HEK293 (cell line): ENCODE results near the gene MAP4K4.

ENCODE experiments used
- CTCF ChIA-PET: fragments of 350-600 bp; formaldehyde crosslinking; extraction: SDS; loops from one replicate; lab custom pipeline; 2021; ENCODE audit warnings: antibody characterized with exemption; lab: Yijun Ruan, JAX
- POLR2A ChIA-PET: fragments of 300-600 bp; formaldehyde crosslinking; extraction: SDS; loops from one replicate; lab custom pipeline; 2020; ENCODE audit warnings: antibody characterized with exemption, inconsistent platforms; lab: Yijun Ruan, JAX
- H3K27ac ChIP-seq: fragments of 200-500 bp; sonication (Bioruptor generic); 2 replicates; pipeline ENCODE4 v1.5.1; 2014; ENCODE audit warnings: low read depth, low read length, control low read depth, inconsistent platforms; ENCODE audit errors: extremely low read depth
- H3K36me3 ChIP-seq, 2 experiments: fragments of 200-500 bp in 1 of 2; sonication (Bioruptor generic) in 1 of 2; 1 replicate in 1 of 2; 2 replicates in 1 of 2; pipeline ENCODE4 v1.5.1; 2014 to 2017; ENCODE audit warnings: inconsistent platforms in 2 of 2, low read length in 2 of 2; ENCODE audit not compliant: control insufficient read depth in 2 of 2, insufficient read depth in 1 of 2
- H3K4me1 ChIP-seq: fragments of 200-500 bp; sonication (Bioruptor generic); 2 replicates; pipeline ENCODE4 v1.5.1; 2014; ENCODE audit warnings: mild to moderate bottlenecking, low read length, inconsistent platforms; ENCODE audit not compliant: control insufficient read depth, insufficient read depth
- H3K4me3 ChIP-seq: 2 replicates; pipeline ENCODE4 v1.5.1; 2011; ENCODE audit warnings: low read depth, mild to moderate bottlenecking, control low read depth, low read length, moderate library complexity
- H3K9me3 ChIP-seq: fragments of 200-500 bp; sonication (Bioruptor generic); 2 replicates; pipeline ENCODE4 v1.5.1; 2014; ENCODE audit warnings: low read depth, low read length, inconsistent platforms; ENCODE audit not compliant: control insufficient read depth, insufficient read depth
- FEZF1 ChIP-seq: fragments of 450-650 bp; formaldehyde crosslinking; IDR thresholded peaks from 2 replicates; pipeline ENCODE4 v1.5.1; 2016; ENCODE audit warnings: missing biosample characterization, missing genetic modification characterization
- KLF10 ChIP-seq: fragments of 450-650 bp; IDR thresholded peaks from 2 replicates; pipeline ENCODE4 v1.5.1; 2018; ENCODE audit warnings: missing biosample characterization, mild to moderate bottlenecking, missing genetic modification characterization
- OVOL3 ChIP-seq: fragments of 450-650 bp; formaldehyde crosslinking; IDR thresholded peaks from 2 replicates; pipeline ENCODE4 v1.5.1; 2016; ENCODE audit warnings: missing biosample characterization, missing genetic modification characterization
- ZBTB7A ChIP-seq: fragments of 450-650 bp; formaldehyde crosslinking; IDR thresholded peaks from 2 replicates; pipeline ENCODE4 v1.5.1; 2016; ENCODE audit warnings: low read depth, missing biosample characterization, missing genetic modification characterization
- ZNF202 ChIP-seq: fragments of 450-650 bp; formaldehyde crosslinking; IDR thresholded peaks from 2 replicates; pipeline ENCODE4 v1.5.1; 2016; ENCODE audit warnings: missing biosample characterization, missing genetic modification characterization, borderline replicate concordance
- ZNF292 ChIP-seq: fragments of 450-650 bp; formaldehyde crosslinking; IDR thresholded peaks from 2 replicates; pipeline ENCODE4 v1.5.1; 2016; ENCODE audit warnings: low read depth, missing biosample characterization, missing genetic modification characterization, borderline replicate concordance
- ZNF350 ChIP-seq: fragments of 450-650 bp; formaldehyde crosslinking; IDR thresholded peaks from 2 replicates; pipeline ENCODE4 v1.5.0; 2017; ENCODE audit warnings: missing biosample characterization, mild to moderate bottlenecking, missing genetic modification characterization
- ZNF391 ChIP-seq: fragments of 450-650 bp; formaldehyde crosslinking; IDR thresholded peaks from 2 replicates; pipeline ENCODE4 v1.5.1; 2016; ENCODE audit warnings: low read depth, missing biosample characterization, missing genetic modification characterization, borderline replicate concordance
- ZNF394 ChIP-seq: fragments of 450-650 bp; formaldehyde crosslinking; IDR thresholded peaks from 2 replicates; pipeline ENCODE4 v1.5.1; 2016; ENCODE audit warnings: missing biosample characterization, missing genetic modification characterization, mild to moderate bottlenecking, moderate library complexity, borderline replicate concordance
- ZNF404 ChIP-seq: fragments of 450-650 bp; formaldehyde crosslinking; IDR thresholded peaks from 2 replicates; pipeline ENCODE4 v1.5.1; 2017; ENCODE audit warnings: missing biosample characterization, missing genetic modification characterization
- ZNF629 ChIP-seq: fragments of 450-650 bp; formaldehyde crosslinking; IDR thresholded peaks from 2 replicates; pipeline ENCODE4 v1.5.1; 2017; ENCODE audit warnings: missing biosample characterization, missing genetic modification characterization
- TF ChIP-seq, protein P1 (sequence below): fragments of 450-650 bp; formaldehyde crosslinking; IDR thresholded peaks from 2 replicates; pipeline ENCODE4 v1.5.1; 2016; ENCODE audit warnings: missing biosample characterization, missing genetic modification characterization

The MAP4K4 gene

DNA sequence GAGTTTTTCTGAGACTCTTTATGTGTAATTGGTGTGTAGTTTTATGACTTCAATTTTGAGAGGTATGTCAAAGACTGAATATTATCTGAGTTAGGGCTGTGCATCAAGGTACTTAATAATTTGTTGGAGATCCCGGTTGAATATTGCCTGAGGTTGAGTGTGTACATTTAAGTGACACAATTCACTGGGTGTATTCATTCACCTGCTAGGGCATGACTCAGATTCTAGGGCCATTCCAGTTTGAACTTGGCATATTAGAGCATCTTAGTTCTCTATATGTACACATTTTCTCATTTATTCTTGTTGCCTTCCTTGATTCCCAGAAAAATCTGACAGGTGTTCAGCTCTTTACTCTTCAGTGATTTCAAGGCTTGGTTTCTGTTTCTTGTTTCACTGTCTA lies 12.5 kb downstream of the MAP4K4 start:
- H3K4me1 ChIP-seq: peaks cover 17% of the 10 kb centered on the region
- TF ChIP-seq ZBTB7A (tag by site-specific recombination) (no peak), ZNF391 (tag by site-specific recombination) (no peak)
- ChIA-PET POLR2A (no interaction called here), CTCF (interaction anchor here (0.6 kb wide), 1 partner anchor 110 kb away, joined by 3 read pairs; no protein-coding TSS in a partner anchor)
- no peak overlapping the region for H3K4me3 ChIP-seq
- no peaks in the 10 kb centered on the region for H3K36me3 ChIP-seq
- H3K9me3 ChIP-seq: no peaks in the 10 kb centered on the region
- peak overlapping the region; percentile 8; the same call in 1 of the 2 replicates for H3K27ac ChIP-seq

DNA sequence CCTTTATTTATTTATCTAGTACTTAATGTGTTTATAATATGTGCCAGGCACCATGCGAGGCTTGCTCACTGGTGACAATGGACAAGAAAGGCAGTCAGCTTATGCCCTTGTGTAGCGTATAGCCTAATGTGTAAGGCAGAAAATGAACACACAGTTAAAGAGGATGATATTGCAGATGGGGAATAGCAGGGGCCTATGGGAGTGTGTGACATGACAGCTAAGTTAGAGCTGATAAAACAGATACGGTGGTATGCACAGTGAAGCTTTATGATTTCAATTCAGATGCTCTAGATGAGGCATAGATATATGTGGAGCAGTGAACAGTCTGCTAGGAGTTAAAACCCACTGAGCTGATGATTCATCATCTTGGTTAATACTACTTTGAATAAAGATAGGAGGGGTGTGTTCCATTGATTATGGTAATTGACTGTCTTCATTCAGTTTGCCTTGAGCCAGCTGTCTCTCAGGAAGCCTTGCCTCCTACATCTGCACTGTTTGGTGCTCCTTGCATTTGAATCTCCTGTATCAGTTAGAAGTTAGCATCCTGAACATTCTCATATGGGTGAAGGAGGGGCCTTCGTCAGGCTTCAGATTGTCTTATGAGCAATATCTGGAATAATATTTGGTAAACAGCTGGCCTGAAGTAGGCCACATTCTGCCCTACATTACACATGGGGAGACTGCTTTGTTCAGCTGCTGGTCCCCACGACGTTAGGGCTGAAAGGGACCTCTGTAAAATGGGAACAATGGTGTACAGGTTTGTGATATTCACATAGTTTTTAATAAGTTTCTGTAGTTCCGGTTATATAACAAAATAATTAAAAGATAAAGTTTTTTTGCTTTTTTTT lies 13.2 kb downstream of the MAP4K4 start:
- no peak for TF ChIP-seq ZNF292 (tag by site-specific recombination)
- no peak for TF ChIP-seq ZNF404 (tag by site-specific recombination)
- TF ChIP-seq FEZF1: peak; percentile 21
- TF ChIP-seq, protein P1, sequence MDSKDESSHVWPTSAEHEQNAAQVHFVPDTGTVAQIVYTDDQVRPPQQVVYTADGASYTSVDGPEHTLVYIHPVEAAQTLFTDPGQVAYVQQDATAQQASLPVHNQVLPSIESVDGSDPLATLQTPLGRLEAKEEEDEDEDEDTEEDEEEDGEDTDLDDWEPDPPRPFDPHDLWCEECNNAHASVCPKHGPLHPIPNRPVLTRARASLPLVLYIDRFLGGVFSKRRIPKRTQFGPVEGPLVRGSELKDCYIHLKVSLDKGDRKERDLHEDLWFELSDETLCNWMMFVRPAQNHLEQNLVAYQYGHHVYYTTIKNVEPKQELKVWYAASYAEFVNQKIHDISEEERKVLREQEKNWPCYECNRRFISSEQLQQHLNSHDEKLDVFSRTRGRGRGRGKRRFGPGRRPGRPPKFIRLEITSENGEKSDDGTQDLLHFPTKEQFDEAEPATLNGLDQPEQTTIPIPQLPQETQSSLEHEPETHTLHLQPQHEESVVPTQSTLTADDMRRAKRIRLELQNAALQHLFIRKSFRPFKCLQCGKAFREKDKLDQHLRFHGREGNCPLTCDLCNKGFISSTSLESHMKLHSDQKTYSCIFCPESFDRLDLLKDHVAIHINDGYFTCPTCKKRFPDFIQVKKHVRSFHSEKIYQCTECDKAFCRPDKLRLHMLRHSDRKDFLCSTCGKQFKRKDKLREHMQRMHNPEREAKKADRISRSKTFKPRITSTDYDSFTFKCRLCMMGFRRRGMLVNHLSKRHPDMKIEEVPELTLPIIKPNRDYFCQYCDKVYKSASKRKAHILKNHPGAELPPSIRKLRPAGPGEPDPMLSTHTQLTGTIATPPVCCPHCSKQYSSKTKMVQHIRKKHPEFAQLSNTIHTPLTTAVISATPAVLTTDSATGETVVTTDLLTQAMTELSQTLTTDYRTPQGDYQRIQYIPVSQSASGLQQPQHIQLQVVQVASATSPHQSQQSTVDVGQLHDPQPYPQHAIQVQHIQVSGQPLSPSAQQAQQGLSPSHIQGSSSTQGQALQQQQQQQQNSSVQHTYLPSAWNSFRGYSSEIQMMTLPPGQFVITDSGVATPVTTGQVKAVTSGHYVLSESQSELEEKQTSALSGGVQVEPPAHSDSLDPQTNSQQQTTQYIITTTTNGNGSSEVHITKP (tag by site-specific recombination): peak; percentile 61
- TF ChIP-seq ZNF629 (tag by site-specific recombination): no peak
- Histone ChIP-seq H3K27ac (peak overlapping the region; percentile 8; the same call in 1 of the 2 replicates), H3K4me3 (no peak overlapping the region), H3K4me1 (peaks cover 15% of the 10 kb centered on the region), H3K36me3 (no peaks in the 10 kb centered on the region), H3K9me3 (no peaks in the 10 kb centered on the region)
- ChIA-PET CTCF (interaction anchor here (0.5 to 0.6 kb wide), 2 partner anchors 96 to 110 kb away, joined by 3 to 4 read pairs; no protein-coding TSS in a partner anchor), POLR2A (no interaction called here)

DNA sequence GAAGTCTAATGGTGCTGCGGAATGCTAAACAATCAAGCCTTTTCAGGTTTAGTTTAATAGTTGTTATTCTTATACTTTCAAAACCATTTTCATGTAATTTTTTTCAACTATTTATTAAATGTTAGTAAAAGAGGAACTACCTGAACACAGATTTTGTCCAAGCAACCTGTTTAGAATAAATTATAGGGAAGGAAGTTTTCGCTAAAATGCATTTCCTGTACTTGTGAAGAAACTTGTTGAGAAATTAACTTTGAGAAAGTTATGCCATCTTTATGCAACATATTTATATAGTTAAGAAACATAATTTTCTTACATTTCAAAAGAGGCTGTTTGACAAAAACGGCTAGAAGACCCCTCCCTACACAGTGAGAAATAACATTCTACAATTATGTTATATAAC lies 16.6 kb downstream of the MAP4K4 start:
- H3K4me3 ChIP-seq: no peak overlapping the region
- H3K27ac ChIP-seq: no peak overlapping the region
- POLR2A ChIA-PET: no interaction called here
- TF ChIP-seq ZNF350 (no peak), KLF10 (tag by site-specific recombination) (no peak), ZNF202 (tag by site-specific recombination) (no peak), OVOL3 (tag by site-specific recombination) (no peak), ZNF394 (tag by site-specific recombination) (no peak)
- peaks cover 13% of the 10 kb centered on the region for H3K4me1 ChIP-seq
- no peaks in the 10 kb centered on the region for H3K36me3 ChIP-seq
- H3K9me3 ChIP-seq: no peaks in the 10 kb centered on the region
- CTCF ChIA-PET: no interaction called here
